K562 (cell line): Measurements from ENCODE around the gene ZBTB22. TPM values are rescaled to one million over a fixed set of nuclear protein-coding genes. Genes with fewer than 3 reads are reported as not detected.

Experiments used
- ARID2 ChIP-seq: fragments of 450-650 bp; IDR thresholded peaks from 2 replicates; pipeline ENCODE4 v1.6.1; 2017; ENCODE audit warnings: antibody characterized with exemption, mild to moderate bottlenecking
- CHD1 ChIP-seq: fragments of 200-600 bp; sonication (generic); IDR thresholded peaks from one replicate; pipeline ENCODE4 v1.6.1; 2012; ENCODE audit warnings: mild to moderate bottlenecking, moderate library complexity, low read length, inconsistent platforms
- GATAD2B ChIP-seq: fragments of 450-650 bp; IDR thresholded peaks from 2 replicates; pipeline ENCODE4 v1.6.1; 2017; ENCODE audit warnings: mild to moderate bottlenecking, borderline replicate concordance
- HNRNPK ChIP-seq: fragments of 200-400 bp; formaldehyde crosslinking; IDR thresholded peaks from one replicate; pipeline ENCODE4 v1.6.1; 2018; ENCODE audit warnings: mild to moderate bottlenecking, low read depth, low read length; ENCODE audit not compliant: poor library complexity, severe bottlenecking
- KLF10 ChIP-seq: fragments of 250-450 bp; sonication (Bioruptor Pico); IDR thresholded peaks from 2 replicates; pipeline ENCODE4 v1.6.1; 2021; ENCODE audit warnings: matching md5 sums
- KLF16 ChIP-seq: IDR thresholded peaks from 2 replicates; pipeline ENCODE4 v1.6.1; 2016; ENCODE audit warnings: antibody characterized with exemption
- MTF1 ChIP-seq: fragments of 250-450 bp; sonication (Bioruptor Pico); IDR thresholded peaks from 2 replicates; pipeline ENCODE4 v1.9.0; 2021; ENCODE audit warnings: moderate library complexity, mild to moderate bottlenecking, inconsistent platforms, borderline replicate concordance
- NUFIP1 ChIP-seq: fragments of 450-650 bp; IDR thresholded peaks from 2 replicates; pipeline ENCODE4 v1.6.1; 2018; ENCODE audit not compliant: partially characterized antibody
- POLR2AphosphoS2 ChIP-seq: IDR thresholded peaks from 2 replicates; pipeline ENCODE4 v1.6.1; 2012; ENCODE audit warnings: low read length, improper control_type of control experiment
- POU5F1 ChIP-seq: fragments of 150-350 bp; IDR thresholded peaks from 2 replicates; pipeline ENCODE4 v1.6.1; 2014; ENCODE audit warnings: borderline replicate concordance, low read length, low read depth, mild to moderate bottlenecking; ENCODE audit not compliant: partially characterized antibody
- SAFB ChIP-seq: fragments of 200-400 bp; formaldehyde crosslinking; IDR thresholded peaks from 2 replicates; pipeline ENCODE4 v1.6.1; 2017; ENCODE audit warnings: low read depth, low read length, borderline replicate concordance
- SAFB2 ChIP-seq: fragments of 200-400 bp; formaldehyde crosslinking; IDR thresholded peaks from 2 replicates; pipeline ENCODE4 v1.6.1; 2018; ENCODE audit warnings: borderline replicate concordance, low read length, low read depth, moderate library complexity; ENCODE audit not compliant: severe bottlenecking
- SMAD4 ChIP-seq: fragments of 250-450 bp; sonication (Bioruptor Pico); conservative IDR thresholded peaks from 2 replicates; pipeline ENCODE4 v1.8.0; 2021; ENCODE audit warnings: inconsistent platforms, mild to moderate bottlenecking, moderate library complexity
- XRCC4 ChIP-seq: IDR thresholded peaks from one replicate; pipeline ENCODE4 v1.6.1; 2011; ENCODE audit not compliant: insufficient read depth, insufficient read length; ENCODE audit errors: extremely low read depth
- ZNF184 ChIP-seq: sonication (generic); formaldehyde crosslinking; IDR thresholded peaks from 2 replicates; pipeline ENCODE4 v1.5.0; 2020; ENCODE audit warnings: missing genetic modification reagents
- ZNF274 ChIP-seq: IDR thresholded peaks from 2 replicates; pipeline ENCODE4 v1.6.1; 2011; ENCODE audit warnings: low read depth, mild to moderate bottlenecking, low read length, moderate library complexity, borderline replicate concordance
- ZNF408 ChIP-seq: fragments of 250-450 bp; sonication (Bioruptor Pico); IDR thresholded peaks from 2 replicates; pipeline ENCODE4 v1.4.0; 2020; ENCODE audit warnings: low read depth, mild to moderate bottlenecking, moderate library complexity
- ZNF507 ChIP-seq: conservative IDR thresholded peaks from 2 replicates; pipeline ENCODE4 v1.6.1; 2017; ENCODE audit warnings: missing genetic modification characterization, missing compliant biosample characterization
- polyA plus RNA-seq, 8 experiments: library from polyadenylated mRNA; depleted of rRNA in 4 of 8; stranded (reverse) in 5 of 8; unstranded in 3 of 8; fragments of >200 nt; fragmentation: Nextera tagmentation in 2 of 8; fragmentation: Illumina TruSeq in 1 of 8; extraction: Ambion mirVana in 2 of 8; extraction: Trizol in 1 of 8; gene quantifications; 2 replicates each; pipeline versions ENCODE4 v1.2.1 to v1.2.3, GENCODE V29; 2011 to 2014; ENCODE audit warnings: inconsistent platforms in 1 of 8, missing spikeins in 1 of 8
- total RNA-seq, 7 experiments: library from RNA; depleted of rRNA in 6 of 7; stranded (reverse); fragments of >200 nt in 6 of 7; fragmentation: Illumina TruSeq in 2 of 7; extraction: Trizol in 2 of 7; gene quantifications; 2 replicates each; pipeline versions ENCODE4 v1.2.1 to v1.2.3, GENCODE V29; 2011 to 2021; ENCODE audit warnings: low replicate concordance in 1 of 7
- TF ChIP-seq, protein P1 (sequence below): sonication (generic); formaldehyde crosslinking; IDR thresholded peaks from 2 replicates; pipeline ENCODE4 v1.8.1; 2023; ENCODE audit warnings: mild to moderate bottlenecking, missing genetic modification reagents
- TF ChIP-seq, protein P2 (sequence below): fragments of 450-650 bp; formaldehyde crosslinking; IDR thresholded peaks from 2 replicates; pipeline ENCODE4 v1.4.0; 2020; ENCODE audit warnings: mild to moderate bottlenecking, moderate library complexity
- TF ChIP-seq, protein P3 (sequence below): fragments of 450-650 bp; IDR thresholded peaks from 2 replicates; pipeline ENCODE4 v1.6.1; 2017; ENCODE audit warnings: antibody characterized with exemption, mild to moderate bottlenecking

The ZBTB22 gene
- total and polyA plus RNA-seq, 9 of the 15 experiments (the other 6 are each of a cell fraction or from before 2014, with no cell fraction given), result 0.21 to 11.9 (median 7.1) TPM

DNA sequence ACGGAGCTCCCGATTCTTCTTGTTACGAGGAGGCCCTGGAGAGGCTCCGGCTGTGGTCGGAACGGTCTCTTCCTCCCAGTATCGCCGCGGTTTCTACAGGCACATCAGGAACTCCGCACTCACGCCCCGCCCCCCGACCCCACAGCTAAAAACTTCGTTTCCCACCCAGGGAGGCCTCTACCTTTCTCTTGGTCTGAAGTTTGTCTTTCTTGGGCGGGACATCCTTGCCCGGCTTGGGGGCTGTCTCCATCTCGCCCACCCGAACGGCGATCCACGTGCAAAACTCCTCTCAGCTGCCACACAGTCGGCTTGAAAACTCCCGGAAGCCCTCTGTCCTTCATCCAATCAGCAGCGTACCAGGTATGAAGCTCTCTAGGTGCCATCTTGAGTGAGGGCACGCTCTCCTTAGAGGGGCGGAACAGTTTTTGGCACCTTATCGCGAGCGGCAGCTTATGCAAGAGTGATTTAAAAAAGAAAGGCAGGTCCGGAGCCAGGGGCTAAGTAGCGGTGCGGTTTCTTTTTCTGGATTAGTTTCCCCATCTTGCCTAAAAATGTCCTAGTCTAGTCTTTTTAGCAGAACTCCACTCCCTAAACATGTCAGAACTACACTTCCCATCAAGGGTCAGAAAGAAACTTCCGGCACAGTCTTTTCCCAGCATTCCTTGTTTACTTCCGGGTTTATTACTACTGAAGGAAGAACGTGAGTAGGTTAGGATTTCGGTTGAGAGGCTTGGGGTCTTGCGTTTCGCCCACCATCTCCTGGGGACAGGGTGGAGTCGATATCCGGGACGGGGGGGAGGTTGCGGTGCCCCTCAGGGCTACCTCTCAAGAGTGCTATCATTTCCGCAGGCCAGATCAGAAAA lies 28.4 kb downstream of the ZBTB22 start, which contains the start of the genes PFDN6 and WDR46 (continued):
- TF ChIP-seq, protein P1, sequence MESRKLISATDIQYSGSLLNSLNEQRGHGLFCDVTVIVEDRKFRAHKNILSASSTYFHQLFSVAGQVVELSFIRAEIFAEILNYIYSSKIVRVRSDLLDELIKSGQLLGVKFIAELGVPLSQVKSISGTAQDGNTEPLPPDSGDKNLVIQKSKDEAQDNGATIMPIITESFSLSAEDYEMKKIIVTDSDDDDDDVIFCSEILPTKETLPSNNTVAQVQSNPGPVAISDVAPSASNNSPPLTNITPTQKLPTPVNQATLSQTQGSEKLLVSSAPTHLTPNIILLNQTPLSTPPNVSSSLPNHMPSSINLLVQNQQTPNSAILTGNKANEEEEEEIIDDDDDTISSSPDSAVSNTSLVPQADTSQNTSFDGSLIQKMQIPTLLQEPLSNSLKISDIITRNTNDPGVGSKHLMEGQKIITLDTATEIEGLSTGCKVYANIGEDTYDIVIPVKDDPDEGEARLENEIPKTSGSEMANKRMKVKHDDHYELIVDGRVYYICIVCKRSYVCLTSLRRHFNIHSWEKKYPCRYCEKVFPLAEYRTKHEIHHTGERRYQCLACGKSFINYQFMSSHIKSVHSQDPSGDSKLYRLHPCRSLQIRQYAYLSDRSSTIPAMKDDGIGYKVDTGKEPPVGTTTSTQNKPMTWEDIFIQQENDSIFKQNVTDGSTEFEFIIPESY (CRISPR knock-in tag), result peak; percentile 30; the same call in 1 of the 2 replicates
- no peak for TF ChIP-seq HNRNPK
- peak; percentile 59 for TF ChIP-seq POU5F1
- TF ChIP-seq KLF10 (CRISPR knock-in tag), result no peak
- TF ChIP-seq ZNF184, result no peak
- TF ChIP-seq ZNF507 (tag), result no peak
- TF ChIP-seq, protein P2, sequence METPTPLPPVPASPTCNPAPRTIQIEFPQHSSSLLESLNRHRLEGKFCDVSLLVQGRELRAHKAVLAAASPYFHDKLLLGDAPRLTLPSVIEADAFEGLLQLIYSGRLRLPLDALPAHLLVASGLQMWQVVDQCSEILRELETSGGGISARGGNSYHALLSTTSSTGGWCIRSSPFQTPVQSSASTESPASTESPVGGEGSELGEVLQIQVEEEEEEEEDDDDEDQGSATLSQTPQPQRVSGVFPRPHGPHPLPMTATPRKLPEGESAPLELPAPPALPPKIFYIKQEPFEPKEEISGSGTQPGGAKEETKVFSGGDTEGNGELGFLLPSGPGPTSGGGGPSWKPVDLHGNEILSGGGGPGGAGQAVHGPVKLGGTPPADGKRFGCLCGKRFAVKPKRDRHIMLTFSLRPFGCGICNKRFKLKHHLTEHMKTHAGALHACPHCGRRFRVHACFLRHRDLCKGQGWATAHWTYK, result no peak
- TF ChIP-seq MTF1 (CRISPR knock-in tag), result no peak
- TF ChIP-seq XRCC4, result no peak
- no peak for TF ChIP-seq ZNF408
- no peak for TF ChIP-seq ARID2
- TF ChIP-seq SAFB2, result no peak
- no peak for TF ChIP-seq SAFB
- no peak; the same call in 1 of the 2 replicates for TF ChIP-seq SMAD4
- TF ChIP-seq NUFIP1, result no peak
- TF ChIP-seq POLR2AphosphoS2, result no peak
- no peak for TF ChIP-seq ZNF274
- TF ChIP-seq, protein P3, sequence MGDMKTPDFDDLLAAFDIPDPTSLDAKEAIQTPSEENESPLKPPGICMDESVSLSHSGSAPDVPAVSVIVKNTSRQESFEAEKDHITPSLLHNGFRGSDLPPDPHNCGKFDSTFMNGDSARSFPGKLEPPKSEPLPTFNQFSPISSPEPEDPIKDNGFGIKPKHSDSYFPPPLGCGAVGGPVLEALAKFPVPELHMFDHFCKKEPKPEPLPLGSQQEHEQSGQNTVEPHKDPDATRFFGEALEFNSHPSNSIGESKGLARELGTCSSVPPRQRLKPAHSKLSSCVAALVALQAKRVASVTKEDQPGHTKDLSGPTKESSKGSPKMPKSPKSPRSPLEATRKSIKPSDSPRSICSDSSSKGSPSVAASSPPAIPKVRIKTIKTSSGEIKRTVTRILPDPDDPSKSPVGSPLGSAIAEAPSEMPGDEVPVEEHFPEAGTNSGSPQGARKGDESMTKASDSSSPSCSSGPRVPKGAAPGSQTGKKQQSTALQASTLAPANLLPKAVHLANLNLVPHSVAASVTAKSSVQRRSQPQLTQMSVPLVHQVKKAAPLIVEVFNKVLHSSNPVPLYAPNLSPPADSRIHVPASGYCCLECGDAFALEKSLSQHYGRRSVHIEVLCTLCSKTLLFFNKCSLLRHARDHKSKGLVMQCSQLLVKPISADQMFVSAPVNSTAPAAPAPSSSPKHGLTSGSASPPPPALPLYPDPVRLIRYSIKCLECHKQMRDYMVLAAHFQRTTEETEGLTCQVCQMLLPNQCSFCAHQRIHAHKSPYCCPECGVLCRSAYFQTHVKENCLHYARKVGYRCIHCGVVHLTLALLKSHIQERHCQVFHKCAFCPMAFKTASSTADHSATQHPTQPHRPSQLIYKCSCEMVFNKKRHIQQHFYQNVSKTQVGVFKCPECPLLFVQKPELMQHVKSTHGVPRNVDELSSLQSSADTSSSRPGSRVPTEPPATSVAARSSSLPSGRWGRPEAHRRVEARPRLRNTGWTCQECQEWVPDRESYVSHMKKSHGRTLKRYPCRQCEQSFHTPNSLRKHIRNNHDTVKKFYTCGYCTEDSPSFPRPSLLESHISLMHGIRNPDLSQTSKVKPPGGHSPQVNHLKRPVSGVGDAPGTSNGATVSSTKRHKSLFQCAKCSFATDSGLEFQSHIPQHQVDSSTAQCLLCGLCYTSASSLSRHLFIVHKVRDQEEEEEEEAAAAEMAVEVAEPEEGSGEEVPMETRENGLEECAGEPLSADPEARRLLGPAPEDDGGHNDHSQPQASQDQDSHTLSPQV, result peak; percentile 82
- TF ChIP-seq GATAD2B, result no peak
- no peak for TF ChIP-seq KLF16
- peak; percentile 18 for TF ChIP-seq CHD1
